ENCODE measurements around the gene CHST2.

The CHST2 gene

GRCh38 chr3:143099690-143100089 is 19.9 kb upstream of the CHST2 start:
- no peak overlapping the region for H3K4me3 ChIP-seq (ENCODE audit: insufficient read length, low read depth)
- H3K4me1 ChIP-seq (ENCODE audit: insufficient read depth, insufficient read length) = no peaks in the 10 kb centered on the region
- no peak for DNase-seq (ENCODE audit: low read depth, low spot score)
- no peaks in the 10 kb centered on the region for H3K27me3 ChIP-seq (ENCODE audit: insufficient read depth, insufficient read length)
- H3K9me3 ChIP-seq (ENCODE audit: insufficient read depth, low read length) = peaks cover 36% of the 10 kb centered on the region
- TF ChIP-seq SUZ12 (IDR thresholded peaks at IDR 0.05; ENCODE audit: extremely low read depth, insufficient read depth, insufficient read length) (no peak), ZNF274 (IDR thresholded peaks at IDR 0.05; ENCODE audit: low read depth, low read length) (no peak), YY1 (IDR thresholded peaks at IDR 0.05; ENCODE audit: insufficient read depth, insufficient read length) (no peak)
- no peaks in the 10 kb centered on the region for H3K36me3 ChIP-seq (ENCODE audit: insufficient read depth, insufficient read length, low read length)
- H3K9ac ChIP-seq (ENCODE audit: insufficient read length, low read depth) = no peak overlapping the region

GRCh38 chr3:143100451-143100850 is 19.1 kb upstream of the CHST2 start:
- no peaks in the 10 kb centered on the region for H3K27me3 ChIP-seq (ENCODE audit: insufficient read depth, insufficient read length)
- no peak overlapping the region for H3K9ac ChIP-seq (ENCODE audit: insufficient read length, low read depth)
- H3K9me3 ChIP-seq (ENCODE audit: insufficient read depth, low read length) = peaks cover 38% of the 10 kb centered on the region
- no peak for DNase-seq (ENCODE audit: low read depth, low spot score)
- TF ChIP-seq SUZ12 (IDR thresholded peaks at IDR 0.05; ENCODE audit: extremely low read depth, insufficient read depth, insufficient read length) = no peak
- TF ChIP-seq YY1 (IDR thresholded peaks at IDR 0.05; ENCODE audit: insufficient read depth, insufficient read length) = no peak
- TF ChIP-seq ZNF274 (IDR thresholded peaks at IDR 0.05; ENCODE audit: low read depth, low read length) = no peak
- no peak overlapping the region for H3K4me3 ChIP-seq (ENCODE audit: insufficient read length, low read depth)
- no peaks in the 10 kb centered on the region for H3K36me3 ChIP-seq (ENCODE audit: insufficient read depth, insufficient read length, low read length)
- no peaks in the 10 kb centered on the region for H3K4me1 ChIP-seq (ENCODE audit: insufficient read depth, insufficient read length)

- Histone ChIP-seq H3K27me3 (ENCODE audit: insufficient read depth, insufficient read length) (no peaks in the 10 kb centered on the region), H3K9ac (ENCODE audit: insufficient read length, low read depth) (no peak overlapping the region)
- DNase-seq (ENCODE audit: low read depth, low spot score) = no peak
These were observed 17.7 kb upstream of the CHST2 start for GRCh38 chr3:143101792-143102381.

GRCh38 chr3:143103652-143104051 is 15.9 kb upstream of the CHST2 start:
- H3K9me3 ChIP-seq (ENCODE audit: insufficient read depth, low read length) = peaks cover 39% of the 10 kb centered on the region
- no peak overlapping the region for H3K4me3 ChIP-seq (ENCODE audit: insufficient read length, low read depth)
- H3K27me3 ChIP-seq (ENCODE audit: insufficient read depth, insufficient read length) = no peaks in the 10 kb centered on the region
- TF ChIP-seq YY1 (IDR thresholded peaks at IDR 0.05; ENCODE audit: insufficient read depth, insufficient read length) = no peak
- no peak for TF ChIP-seq SUZ12 (IDR thresholded peaks at IDR 0.05; ENCODE audit: extremely low read depth, insufficient read depth, insufficient read length)
- no peak for TF ChIP-seq ZNF274 (IDR thresholded peaks at IDR 0.05; ENCODE audit: low read depth, low read length)
- DNase-seq (ENCODE audit: low read depth, low spot score) = no peak
- H3K9ac ChIP-seq (ENCODE audit: insufficient read length, low read depth) = no peak overlapping the region
- H3K4me1 ChIP-seq (ENCODE audit: insufficient read depth, insufficient read length) = no peaks in the 10 kb centered on the region
- no peaks in the 10 kb centered on the region for H3K36me3 ChIP-seq (ENCODE audit: insufficient read depth, insufficient read length, low read length)

More at GRCh38 chr3:143101792-143102381, 17.7 kb upstream of the CHST2 start:
- H3K9me3 ChIP-seq (ENCODE audit: insufficient read depth, low read length) = peaks cover 39% of the 10 kb centered on the region
- no peaks in the 10 kb centered on the region for H3K36me3 ChIP-seq (ENCODE audit: insufficient read depth, insufficient read length, low read length)
- no peaks in the 10 kb centered on the region for H3K4me1 ChIP-seq (ENCODE audit: insufficient read depth, insufficient read length)
- TF ChIP-seq SUZ12 (IDR thresholded peaks at IDR 0.05; ENCODE audit: extremely low read depth, insufficient read depth, insufficient read length) (no peak), ZNF274 (IDR thresholded peaks at IDR 0.05; ENCODE audit: low read depth, low read length) (no peak), YY1 (IDR thresholded peaks at IDR 0.05; ENCODE audit: insufficient read depth, insufficient read length) (no peak)
- H3K4me3 ChIP-seq (ENCODE audit: insufficient read length, low read depth) = no peak overlapping the region

- peaks cover 42% of the 10 kb centered on the region for H3K9me3 ChIP-seq (ENCODE audit: insufficient read depth, low read length)
- H3K27me3 ChIP-seq (ENCODE audit: insufficient read depth, insufficient read length) = no peaks in the 10 kb centered on the region
- DNase-seq (ENCODE audit: low read depth, low spot score) = no peak
- H3K4me1 ChIP-seq (ENCODE audit: insufficient read depth, insufficient read length) = no peaks in the 10 kb centered on the region
- no peak overlapping the region for H3K4me3 ChIP-seq (ENCODE audit: insufficient read length, low read depth)
- H3K9ac ChIP-seq (ENCODE audit: insufficient read length, low read depth) = no peak overlapping the region
- TF ChIP-seq ZNF274 (IDR thresholded peaks at IDR 0.05; ENCODE audit: low read depth, low read length) (no peak), YY1 (IDR thresholded peaks at IDR 0.05; ENCODE audit: insufficient read depth, insufficient read length) (no peak), SUZ12 (IDR thresholded peaks at IDR 0.05; ENCODE audit: extremely low read depth, insufficient read depth, insufficient read length) (no peak)
- H3K36me3 ChIP-seq (ENCODE audit: insufficient read depth, insufficient read length, low read length) = no peaks in the 10 kb centered on the region
These were observed 14.4 kb upstream of the CHST2 start for GRCh38 chr3:143105170-143105569.

- no peak for TF ChIP-seq YY1 (IDR thresholded peaks at IDR 0.05; ENCODE audit: insufficient read depth, insufficient read length)
- no peak for TF ChIP-seq ZNF274 (IDR thresholded peaks at IDR 0.05; ENCODE audit: low read depth, low read length)
- TF ChIP-seq SUZ12 (IDR thresholded peaks at IDR 0.05; ENCODE audit: extremely low read depth, insufficient read depth, insufficient read length) = no peak
- no peaks in the 10 kb centered on the region for H3K4me1 ChIP-seq (ENCODE audit: insufficient read depth, insufficient read length)
- no peaks in the 10 kb centered on the region for H3K27me3 ChIP-seq (ENCODE audit: insufficient read depth, insufficient read length)
- no peak for DNase-seq (ENCODE audit: low read depth, low spot score)
- no peak overlapping the region for H3K4me3 ChIP-seq (ENCODE audit: insufficient read length, low read depth)
- H3K9ac ChIP-seq (ENCODE audit: insufficient read length, low read depth) = no peak overlapping the region
- H3K36me3 ChIP-seq (ENCODE audit: insufficient read depth, insufficient read length, low read length) = no peaks in the 10 kb centered on the region
- H3K9me3 ChIP-seq (ENCODE audit: insufficient read depth, low read length) = peaks cover 29% of the 10 kb centered on the region
These were observed 9.7 kb upstream of the CHST2 start for GRCh38 chr3:143109861-143110260.

- Histone ChIP-seq H3K4me1 (ENCODE audit: insufficient read depth, insufficient read length) (no peaks in the 10 kb centered on the region), H3K27me3 (ENCODE audit: insufficient read depth, insufficient read length) (no peaks in the 10 kb centered on the region), H3K9ac (ENCODE audit: insufficient read length, low read depth) (no peak overlapping the region), H3K4me3 (ENCODE audit: insufficient read length, low read depth) (no peak overlapping the region), H3K9me3 (ENCODE audit: insufficient read depth, low read length) (peaks cover 24% of the 10 kb centered on the region), H3K36me3 (ENCODE audit: insufficient read depth, insufficient read length, low read length) (no peaks in the 10 kb centered on the region)
- no peak for DNase-seq (ENCODE audit: low read depth, low spot score)
- no peak for TF ChIP-seq ZNF274 (IDR thresholded peaks at IDR 0.05; ENCODE audit: low read depth, low read length)
- TF ChIP-seq SUZ12 (IDR thresholded peaks at IDR 0.05; ENCODE audit: extremely low read depth, insufficient read depth, insufficient read length) = no peak
- no peak for TF ChIP-seq YY1 (IDR thresholded peaks at IDR 0.05; ENCODE audit: insufficient read depth, insufficient read length)
These were observed 9.2 kb upstream of the CHST2 start for GRCh38 chr3:143110371-143110770.

Measured in NT2/D1 (cell line).